ENCODE data around the gene ALK.

The ALK gene

DNA sequence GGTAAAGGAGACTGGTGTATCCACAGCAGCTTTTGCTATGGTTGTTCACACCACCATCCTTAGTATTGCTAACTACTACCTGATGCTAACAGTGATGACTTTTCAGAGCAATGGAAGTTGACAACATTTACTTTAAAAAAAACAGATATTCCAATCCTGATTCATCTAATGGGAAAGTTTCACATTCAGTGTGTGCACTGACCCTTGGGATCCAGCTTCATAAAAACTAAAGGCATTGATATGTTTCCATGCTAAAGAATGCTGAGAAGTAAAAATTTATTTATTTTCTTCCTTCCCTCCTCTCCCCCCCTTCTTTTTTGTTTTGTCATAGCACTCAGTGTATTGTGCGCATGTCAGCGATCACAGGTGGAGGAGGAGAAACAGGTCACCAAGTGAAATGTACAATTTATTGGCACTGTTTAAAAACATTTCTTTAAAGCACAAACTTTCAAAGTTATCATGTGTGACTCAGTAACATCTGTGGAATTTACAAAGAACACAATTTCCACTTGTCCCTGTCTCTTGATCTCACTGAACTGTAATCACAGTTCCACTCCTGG is 229.9 kb downstream of the ALK start:
- no peak overlapping the region for H3K4me3 ChIP-seq
- no peak overlapping the region for H3K27ac ChIP-seq

GRCh38 chr2:29689666-29690065 is 231.7 kb downstream of the ALK start:
- H3K4me3 ChIP-seq: no peak overlapping the region
- no peak overlapping the region for H3K27ac ChIP-seq

DNA sequence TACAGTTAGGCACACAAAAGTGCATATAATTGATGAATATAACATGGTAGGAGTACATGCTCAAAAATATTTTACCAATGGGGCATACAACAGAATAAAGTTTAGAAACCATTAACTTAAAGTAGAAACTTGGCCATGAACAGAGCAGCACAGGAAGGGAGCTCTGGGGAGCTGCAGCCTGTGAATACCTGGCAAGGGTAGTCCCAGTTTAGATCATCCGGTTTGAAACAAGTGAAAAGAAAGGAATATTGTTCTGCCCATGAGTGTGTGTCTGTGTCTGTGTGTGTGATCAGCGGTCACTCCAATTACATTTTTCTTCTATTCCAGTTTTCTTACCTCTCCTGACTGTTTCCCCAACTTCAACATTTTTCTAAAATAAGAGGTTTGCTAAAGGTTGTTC is 233.0 kb downstream of the ALK start:
- H3K27ac ChIP-seq: no peak overlapping the region
- no peak overlapping the region for H3K4me3 ChIP-seq

DNA sequence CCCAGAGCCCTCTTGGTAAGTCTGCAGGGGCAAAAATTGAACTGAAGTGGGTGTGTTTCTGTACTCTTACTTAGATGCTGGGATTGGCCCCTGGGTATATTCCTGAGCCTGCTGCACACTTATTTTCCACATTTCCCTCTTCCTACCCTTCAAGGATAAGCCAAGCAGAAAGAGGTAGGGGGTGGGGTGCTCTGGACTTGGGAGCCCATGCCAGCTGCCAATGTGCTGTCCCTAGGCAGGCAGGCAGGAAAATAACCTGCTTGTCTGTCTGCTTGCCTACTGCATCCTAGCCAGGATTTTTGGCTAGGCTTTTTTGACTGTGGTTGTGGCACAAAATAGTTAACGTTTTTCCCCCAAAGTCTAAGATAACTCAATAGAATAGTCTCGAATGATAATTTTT is 234.3 kb downstream of the ALK start:
- H3K27ac ChIP-seq: no peak overlapping the region
- no peak overlapping the region for H3K4me3 ChIP-seq

- no peak overlapping the region for H3K4me3 ChIP-seq
- H3K27ac ChIP-seq: no peak overlapping the region
Observed at GRCh38 chr2:29676886-29677453, 244.4 kb downstream of the ALK start.

GRCh38 chr2:29664578-29664977 is 256.8 kb downstream of the ALK start:
- no peak overlapping the region for H3K27ac ChIP-seq
- no peak overlapping the region for H3K4me3 ChIP-seq

DNA sequence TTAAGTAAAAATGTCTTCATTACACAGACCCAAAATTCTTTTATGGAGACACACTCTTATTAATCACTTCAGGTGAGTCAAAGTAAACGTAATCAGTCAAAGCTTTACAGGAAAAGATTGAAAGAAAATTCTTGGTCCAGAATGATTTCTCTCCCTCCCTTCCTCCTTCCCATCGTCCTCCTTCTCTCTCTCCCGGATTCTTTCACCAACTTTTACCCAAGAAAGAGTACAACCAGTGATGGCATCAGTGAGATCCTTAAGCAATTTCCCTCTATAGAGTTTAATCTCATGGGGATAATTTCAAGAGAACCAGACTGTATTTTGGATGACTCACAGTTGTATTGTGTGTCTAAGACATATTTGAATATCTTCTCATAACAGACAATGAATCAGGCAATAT is 258.1 kb downstream of the ALK start:
- no peak overlapping the region for H3K4me3 ChIP-seq
- H3K27ac ChIP-seq: no peak overlapping the region

DNA sequence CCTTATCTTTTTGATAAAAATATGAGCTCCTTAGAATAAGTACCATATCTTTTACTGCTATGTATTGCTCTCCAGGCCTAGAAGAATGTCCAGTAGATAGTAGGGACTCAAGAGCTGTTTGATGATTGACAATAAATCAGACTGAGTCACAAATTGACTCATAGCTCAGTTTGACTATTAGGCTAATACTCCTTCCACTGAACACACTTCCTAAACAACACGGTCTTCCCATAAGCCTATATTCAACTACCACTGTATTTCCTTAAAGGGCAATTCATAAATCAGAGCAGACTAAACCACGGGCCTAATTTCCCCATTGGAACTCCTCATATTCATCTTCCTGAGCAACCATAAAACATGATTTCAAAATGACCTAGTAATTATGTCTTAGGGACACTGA is 258.5 kb downstream of the ALK start:
- no peak overlapping the region for H3K4me3 ChIP-seq
- H3K27ac ChIP-seq: no peak overlapping the region

DNA sequence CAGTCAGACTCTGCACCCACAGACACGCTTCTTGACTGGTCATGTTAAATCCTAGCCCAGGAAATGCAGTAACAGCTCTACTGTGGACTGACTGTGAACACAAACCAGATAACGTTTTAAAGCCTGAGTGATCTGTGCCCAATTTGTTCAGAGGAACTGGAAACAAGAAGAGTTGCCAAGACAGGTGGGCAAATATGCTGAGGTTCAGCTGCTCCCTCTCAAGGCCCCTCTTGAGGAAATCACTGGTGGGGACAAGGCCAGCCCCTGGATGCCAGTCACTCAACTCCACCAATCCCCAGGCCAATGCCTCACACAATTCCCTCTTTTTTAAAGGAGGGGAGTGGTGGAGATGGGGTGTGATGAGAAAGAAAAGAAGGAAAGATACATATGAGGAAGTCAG is 261.2 kb downstream of the ALK start:
- Histone ChIP-seq H3K4me3 (no peak overlapping the region), H3K27ac (no peak overlapping the region)

GRCh38 chr2:29659178-29659577 is 262.2 kb downstream of the ALK start:
- Histone ChIP-seq H3K4me3 (no peak overlapping the region), H3K27ac (no peak overlapping the region)

GRCh38 chr2:29657674-29658073 is 263.7 kb downstream of the ALK start:
- H3K4me3 ChIP-seq: no peak overlapping the region
- no peak overlapping the region for H3K27ac ChIP-seq

DNA sequence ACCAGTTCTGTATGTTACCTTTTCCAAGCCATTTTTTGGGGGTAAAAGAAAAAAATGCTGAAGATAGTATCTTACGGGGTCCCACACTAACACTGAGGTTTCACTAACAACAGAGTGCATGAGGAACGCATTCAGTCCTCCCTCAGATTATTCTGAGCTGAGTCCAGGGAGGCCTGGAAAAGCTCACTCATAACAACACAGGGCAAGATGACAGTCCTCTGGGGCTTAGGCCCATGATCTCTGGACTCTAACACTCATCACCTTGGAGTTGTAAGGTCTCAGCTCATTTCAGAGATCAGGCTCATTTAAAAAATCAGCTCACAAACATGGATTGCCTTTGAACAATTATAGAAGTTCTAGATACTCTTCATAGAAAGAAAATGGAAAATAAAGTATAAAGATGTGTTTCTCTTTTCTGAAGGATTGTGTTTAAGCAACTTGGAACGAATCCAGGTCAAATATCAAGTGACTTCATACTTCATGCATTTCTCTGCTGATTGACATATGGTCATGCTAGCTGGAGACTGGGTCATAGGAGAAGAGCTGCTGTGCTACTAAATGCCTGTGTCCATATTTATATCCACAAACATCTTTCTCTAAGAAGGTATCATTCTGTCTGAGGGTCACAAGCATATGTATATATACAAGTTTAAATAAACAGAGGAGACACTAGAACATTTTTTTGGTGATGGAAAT is 265.8 kb downstream of the ALK start:
- Histone ChIP-seq H3K4me3 (no peak overlapping the region), H3K27ac (no peak overlapping the region)

DNA sequence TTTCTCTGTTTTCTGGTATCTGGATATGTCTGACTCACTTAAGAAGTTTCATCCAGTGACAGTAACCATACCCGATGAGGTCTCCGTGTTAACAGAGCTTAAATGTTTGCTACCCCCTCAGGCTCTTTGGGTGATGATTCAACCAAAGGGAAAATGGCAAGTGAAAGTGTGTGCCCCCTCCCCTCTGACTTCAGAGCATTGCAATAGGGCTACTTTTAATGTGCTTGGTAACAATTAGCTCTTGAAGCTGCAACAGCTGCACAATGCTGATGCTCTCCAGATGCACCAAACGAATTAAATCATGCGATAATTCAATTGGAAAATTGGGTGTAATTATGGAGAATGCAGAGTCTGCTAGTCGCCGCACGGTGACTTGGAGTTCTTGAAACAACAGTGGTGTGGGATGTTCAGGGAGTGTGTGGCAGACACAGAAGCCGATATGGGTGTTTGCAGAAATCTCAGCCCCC is 270.7 kb downstream of the ALK start:
- Histone ChIP-seq H3K27ac (no peak overlapping the region), H3K4me3 (no peak overlapping the region)

DNA sequence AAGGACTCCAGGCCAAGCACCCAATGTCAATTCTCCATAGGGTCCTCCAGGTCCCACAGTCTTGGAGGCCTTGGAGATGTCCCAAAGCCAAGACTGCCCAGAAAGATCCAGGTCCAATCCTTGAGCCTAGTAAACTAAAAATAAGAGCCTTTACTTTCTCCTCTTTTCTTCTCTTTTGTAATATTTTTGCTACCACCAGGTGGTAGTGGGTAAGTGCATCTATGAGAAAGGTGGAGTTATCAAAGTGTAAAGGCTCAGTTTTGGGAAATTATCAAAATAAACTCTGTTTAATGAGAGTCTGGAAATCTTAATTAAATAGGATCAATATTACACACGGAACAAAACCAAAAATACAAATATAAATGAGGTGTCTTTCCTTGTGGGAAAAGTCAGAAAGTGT is 276.4 kb downstream of the ALK start:
- H3K4me3 ChIP-seq: no peak overlapping the region
- no peak overlapping the region for H3K27ac ChIP-seq

DNA sequence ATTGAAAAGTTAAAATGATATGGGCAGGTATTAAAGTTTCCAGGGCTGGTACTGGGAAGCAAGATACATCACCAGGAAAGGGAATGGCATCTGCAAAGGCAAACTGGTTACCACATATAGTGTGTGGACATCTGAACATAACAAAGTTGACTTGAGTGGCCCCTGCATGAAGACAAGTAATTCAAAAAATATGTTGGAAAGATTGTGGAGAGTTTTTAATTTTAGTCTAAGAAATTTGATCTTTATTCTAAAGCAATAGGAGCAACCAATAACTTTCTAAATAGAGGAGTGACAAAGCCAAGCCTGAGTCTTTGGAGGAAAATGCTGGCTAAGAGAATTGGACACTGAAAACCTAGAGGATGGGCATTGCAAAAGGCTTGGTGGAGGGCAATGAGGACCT is 278.2 kb downstream of the ALK start:
- H3K27ac ChIP-seq: no peak overlapping the region
- H3K4me3 ChIP-seq: no peak overlapping the region

- H3K27ac ChIP-seq: no peak overlapping the region
Observed at GRCh38 chr2:29640360-29640759, 281.0 kb downstream of the ALK start.

GRCh38 chr2:29638641-29639040 is 282.7 kb downstream of the ALK start:
- Histone ChIP-seq H3K27ac (no peak overlapping the region), H3K4me3 (no peak overlapping the region)

More at GRCh38 chr2:29640360-29640759, 281.0 kb downstream of the ALK start:
- H3K4me3 ChIP-seq: no peak overlapping the region

DNA sequence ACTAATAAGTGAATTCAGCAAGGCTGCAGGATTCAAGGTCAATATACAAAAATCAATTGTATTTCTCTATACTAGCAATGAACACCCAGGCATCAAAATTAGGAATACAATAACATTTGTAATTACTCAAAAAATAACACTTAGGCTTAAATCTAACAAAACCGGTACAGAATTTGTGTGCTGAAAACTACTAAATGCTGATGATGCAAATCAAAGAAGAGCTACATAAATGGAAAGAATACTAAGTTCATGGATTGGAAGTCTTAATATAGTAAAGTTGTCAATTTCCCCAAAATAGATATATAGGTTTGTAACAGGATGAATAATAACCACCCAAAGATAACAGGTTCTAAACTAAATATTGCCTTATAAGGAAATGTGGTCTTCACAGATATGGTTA is 286.5 kb downstream of the ALK start:
- Histone ChIP-seq H3K4me3 (no peak overlapping the region), H3K27ac (no peak overlapping the region)

- Histone ChIP-seq H3K27ac (no peak overlapping the region), H3K4me3 (no peak overlapping the region)
Observed at GRCh38 chr2:29632018-29632417, 289.4 kb downstream of the ALK start.

DNA sequence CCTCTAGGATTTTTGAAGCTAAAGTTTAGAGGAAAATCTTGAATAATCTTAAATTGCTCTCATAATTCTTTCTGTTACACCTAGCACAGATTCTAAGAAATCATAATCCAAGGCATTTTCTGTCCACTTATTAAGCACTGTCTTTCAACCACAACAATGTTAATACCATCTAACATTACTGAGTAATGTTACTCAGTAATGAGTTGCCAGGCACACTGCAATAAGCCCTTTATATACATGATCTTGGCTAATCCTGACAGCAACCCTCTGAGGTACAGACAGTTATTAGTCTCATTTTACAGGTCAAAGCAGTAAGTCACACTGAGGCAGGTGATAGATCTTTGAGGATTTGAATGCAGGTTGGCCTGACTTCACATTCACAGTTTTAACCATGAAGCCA is 291.9 kb downstream of the ALK start:
- no peak overlapping the region for H3K27ac ChIP-seq
- H3K4me3 ChIP-seq: no peak overlapping the region

GRCh38 chr2:29628862-29629261 is 292.5 kb downstream of the ALK start:
- no peak overlapping the region for H3K27ac ChIP-seq
- no peak overlapping the region for H3K4me3 ChIP-seq

All from skin epidermis (tissue), 12 donors.